Vagina (tissue), 2 donors: ENCODE results near the gene DTX1.
A peak's percentile ranks its signal among the peaks of the same experiment; 100 is the strongest.

Source experiments
- POLR2A ChIP-seq, 2 donors: fragments of 450-650 bp; IDR thresholded peaks; one replicate each; pipeline ENCODE4 v1.6.1; 2017; ENCODE audit warnings: antibody characterized with exemption in 2 of 2, mild to moderate bottlenecking in 2 of 2, moderate library complexity in 2 of 2
- POLR2AphosphoS5 ChIP-seq, 2 donors: sonication (generic); formaldehyde crosslinking; IDR thresholded peaks; one replicate each; pipeline ENCODE4 v1.9.0; 2017; ENCODE audit warnings: antibody characterized with exemption in 2 of 2, mild to moderate bottlenecking in 2 of 2, low read depth in 1 of 2; ENCODE audit not compliant: insufficient read depth in 1 of 2
- TF ChIP-seq, protein P1 (sequence below), 3 experiments: fragments of 450-650 bp in 2 of 3; fragments of 200-600 bp in 1 of 3; sonication (generic) in 1 of 3; IDR thresholded peaks; one replicate each; pipeline ENCODE4 v1.5.1; 2017 to 2019; ENCODE audit warnings: antibody characterized with exemption in 3 of 3, mild to moderate bottlenecking in 2 of 3, moderate library complexity in 2 of 3

DNA sequence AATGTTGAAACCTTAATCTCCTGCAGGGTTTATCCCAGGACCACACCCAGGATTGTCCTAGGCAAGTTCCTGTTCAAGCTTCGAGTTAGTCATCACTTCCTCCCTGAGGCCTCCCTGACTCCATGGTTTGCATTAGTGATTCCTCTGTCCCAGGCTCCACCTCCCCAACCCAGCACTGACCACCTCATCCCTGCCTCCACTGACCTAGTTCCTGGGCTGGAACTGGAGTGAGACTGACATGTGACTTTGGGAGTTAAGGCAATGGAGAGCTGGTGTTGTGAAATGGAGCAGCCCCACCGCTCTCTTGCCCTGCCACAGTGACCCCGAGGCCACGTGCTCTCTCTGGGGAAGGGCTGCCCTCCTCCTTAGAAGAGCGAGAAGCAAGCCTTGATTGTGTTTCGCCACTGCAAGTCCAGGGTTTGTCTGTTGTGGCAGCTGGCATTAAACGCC is 15.8 kb upstream of the DTX1 start:
- TF ChIP-seq, protein P1, sequence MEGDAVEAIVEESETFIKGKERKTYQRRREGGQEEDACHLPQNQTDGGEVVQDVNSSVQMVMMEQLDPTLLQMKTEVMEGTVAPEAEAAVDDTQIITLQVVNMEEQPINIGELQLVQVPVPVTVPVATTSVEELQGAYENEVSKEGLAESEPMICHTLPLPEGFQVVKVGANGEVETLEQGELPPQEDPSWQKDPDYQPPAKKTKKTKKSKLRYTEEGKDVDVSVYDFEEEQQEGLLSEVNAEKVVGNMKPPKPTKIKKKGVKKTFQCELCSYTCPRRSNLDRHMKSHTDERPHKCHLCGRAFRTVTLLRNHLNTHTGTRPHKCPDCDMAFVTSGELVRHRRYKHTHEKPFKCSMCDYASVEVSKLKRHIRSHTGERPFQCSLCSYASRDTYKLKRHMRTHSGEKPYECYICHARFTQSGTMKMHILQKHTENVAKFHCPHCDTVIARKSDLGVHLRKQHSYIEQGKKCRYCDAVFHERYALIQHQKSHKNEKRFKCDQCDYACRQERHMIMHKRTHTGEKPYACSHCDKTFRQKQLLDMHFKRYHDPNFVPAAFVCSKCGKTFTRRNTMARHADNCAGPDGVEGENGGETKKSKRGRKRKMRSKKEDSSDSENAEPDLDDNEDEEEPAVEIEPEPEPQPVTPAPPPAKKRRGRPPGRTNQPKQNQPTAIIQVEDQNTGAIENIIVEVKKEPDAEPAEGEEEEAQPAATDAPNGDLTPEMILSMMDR (IDR thresholded peaks at IDR 0.05) = no peak
- TF ChIP-seq POLR2A (IDR thresholded peaks at IDR 0.05) = no peak
- peak; percentile 17 to 60 for TF ChIP-seq POLR2AphosphoS5 (IDR thresholded peaks at IDR 0.05; ENCODE audit: insufficient read depth in 1 of 2, low read depth in 1 of 2)
